ENCODE data around the gene MOB3B. TPM values are rescaled to one million over a fixed set of nuclear protein-coding genes. Genes with fewer than 3 reads are reported as not detected.

MOB3B gene
- total and polyA plus RNA-seq, 2 of the 13 experiments (the other 11 are each of a cell fraction or from before 2014, with no cell fraction given) = 0.03 to 0.09 TPM

GRCh38 chr9:27529316-27530278 is at the start of gene MOB3B (continued):
- TF ChIP-seq ZSCAN21 (CRISPR knock-in tag; IDR thresholded peaks at IDR 0.05; ENCODE audit: borderline replicate concordance) (0 out of 2 replicates have a peak, but pooled peaks have one; percentile 46), RCOR2 (CRISPR knock-in tag; IDR thresholded peaks at IDR 0.05) (no peak), ZNF644 (CRISPR knock-in tag; IDR thresholded peaks at IDR 0.05; ENCODE audit: low read depth) (no peak), RORA (CRISPR knock-in tag; IDR thresholded peaks at IDR 0.05) (no peak), PAF1 (CRISPR knock-in tag; IDR thresholded peaks at IDR 0.05) (no peak), ZNF607 (CRISPR knock-in tag; IDR thresholded peaks at IDR 0.05; ENCODE audit: borderline replicate concordance) (peak; percentile 33; the same call in 1 of the 2 replicates), ZNF432 (CRISPR knock-in tag; IDR thresholded peaks at IDR 0.05; ENCODE audit: borderline replicate concordance) (no peak), ATF7 (IDR thresholded peaks at IDR 0.05) (no peak), ATF7 (CRISPR knock-in tag; IDR thresholded peaks at IDR 0.05) (no peak), NFE2L1 (CRISPR knock-in tag; IDR thresholded peaks at IDR 0.05; ENCODE audit: borderline replicate concordance) (no peak), RXRA (CRISPR knock-in tag; IDR thresholded peaks at IDR 0.05) (no peak), TSC22D2 (CRISPR knock-in tag; IDR thresholded peaks at IDR 0.05; ENCODE audit: borderline replicate concordance) (0 out of 2 replicates have a peak, but pooled peaks have one; percentile 30), ZNF761 (CRISPR knock-in tag; conservative IDR thresholded peaks at IDR 0.05) (no peak)
- TF ChIP-seq, protein P1, sequence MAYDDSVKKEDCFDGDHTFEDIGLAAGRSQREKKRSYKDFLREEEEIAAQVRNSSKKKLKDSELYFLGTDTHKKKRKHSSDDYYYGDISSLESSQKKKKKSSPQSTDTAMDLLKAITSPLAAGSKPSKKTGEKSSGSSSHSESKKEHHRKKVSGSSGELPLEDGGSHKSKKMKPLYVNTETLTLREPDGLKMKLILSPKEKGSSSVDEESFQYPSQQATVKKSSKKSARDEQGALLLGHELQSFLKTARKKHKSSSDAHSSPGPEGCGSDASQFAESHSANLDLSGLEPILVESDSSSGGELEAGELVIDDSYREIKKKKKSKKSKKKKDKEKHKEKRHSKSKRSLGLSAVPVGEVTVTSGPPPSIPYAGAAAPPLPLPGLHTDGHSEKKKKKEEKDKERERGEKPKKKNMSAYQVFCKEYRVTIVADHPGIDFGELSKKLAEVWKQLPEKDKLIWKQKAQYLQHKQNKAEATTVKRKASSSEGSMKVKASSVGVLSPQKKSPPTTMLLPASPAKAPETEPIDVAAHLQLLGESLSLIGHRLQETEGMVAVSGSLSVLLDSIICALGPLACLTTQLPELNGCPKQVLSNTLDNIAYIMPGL (CRISPR knock-in tag; IDR thresholded peaks at IDR 0.05; ENCODE audit: borderline replicate concordance in 1 of 2, low read depth in 1 of 2) = peak; percentile 57 to 65; a peak in 3 of 4 replicates
- TF ChIP-seq, protein P2, sequence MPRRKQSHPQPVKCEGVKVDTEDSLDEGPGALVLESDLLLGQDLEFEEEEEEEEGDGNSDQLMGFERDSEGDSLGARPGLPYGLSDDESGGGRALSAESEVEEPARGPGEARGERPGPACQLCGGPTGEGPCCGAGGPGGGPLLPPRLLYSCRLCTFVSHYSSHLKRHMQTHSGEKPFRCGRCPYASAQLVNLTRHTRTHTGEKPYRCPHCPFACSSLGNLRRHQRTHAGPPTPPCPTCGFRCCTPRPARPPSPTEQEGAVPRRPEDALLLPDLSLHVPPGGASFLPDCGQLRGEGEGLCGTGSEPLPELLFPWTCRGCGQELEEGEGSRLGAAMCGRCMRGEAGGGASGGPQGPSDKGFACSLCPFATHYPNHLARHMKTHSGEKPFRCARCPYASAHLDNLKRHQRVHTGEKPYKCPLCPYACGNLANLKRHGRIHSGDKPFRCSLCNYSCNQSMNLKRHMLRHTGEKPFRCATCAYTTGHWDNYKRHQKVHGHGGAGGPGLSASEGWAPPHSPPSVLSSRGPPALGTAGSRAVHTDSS (CRISPR knock-in tag; conservative IDR thresholded peaks at IDR 0.05) = no peak
- TF ChIP-seq, protein P3, sequence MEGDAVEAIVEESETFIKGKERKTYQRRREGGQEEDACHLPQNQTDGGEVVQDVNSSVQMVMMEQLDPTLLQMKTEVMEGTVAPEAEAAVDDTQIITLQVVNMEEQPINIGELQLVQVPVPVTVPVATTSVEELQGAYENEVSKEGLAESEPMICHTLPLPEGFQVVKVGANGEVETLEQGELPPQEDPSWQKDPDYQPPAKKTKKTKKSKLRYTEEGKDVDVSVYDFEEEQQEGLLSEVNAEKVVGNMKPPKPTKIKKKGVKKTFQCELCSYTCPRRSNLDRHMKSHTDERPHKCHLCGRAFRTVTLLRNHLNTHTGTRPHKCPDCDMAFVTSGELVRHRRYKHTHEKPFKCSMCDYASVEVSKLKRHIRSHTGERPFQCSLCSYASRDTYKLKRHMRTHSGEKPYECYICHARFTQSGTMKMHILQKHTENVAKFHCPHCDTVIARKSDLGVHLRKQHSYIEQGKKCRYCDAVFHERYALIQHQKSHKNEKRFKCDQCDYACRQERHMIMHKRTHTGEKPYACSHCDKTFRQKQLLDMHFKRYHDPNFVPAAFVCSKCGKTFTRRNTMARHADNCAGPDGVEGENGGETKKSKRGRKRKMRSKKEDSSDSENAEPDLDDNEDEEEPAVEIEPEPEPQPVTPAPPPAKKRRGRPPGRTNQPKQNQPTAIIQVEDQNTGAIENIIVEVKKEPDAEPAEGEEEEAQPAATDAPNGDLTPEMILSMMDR (CRISPR knock-in tag; IDR thresholded peaks at IDR 0.05) = peak; percentile 81
- TF ChIP-seq, protein P4, sequence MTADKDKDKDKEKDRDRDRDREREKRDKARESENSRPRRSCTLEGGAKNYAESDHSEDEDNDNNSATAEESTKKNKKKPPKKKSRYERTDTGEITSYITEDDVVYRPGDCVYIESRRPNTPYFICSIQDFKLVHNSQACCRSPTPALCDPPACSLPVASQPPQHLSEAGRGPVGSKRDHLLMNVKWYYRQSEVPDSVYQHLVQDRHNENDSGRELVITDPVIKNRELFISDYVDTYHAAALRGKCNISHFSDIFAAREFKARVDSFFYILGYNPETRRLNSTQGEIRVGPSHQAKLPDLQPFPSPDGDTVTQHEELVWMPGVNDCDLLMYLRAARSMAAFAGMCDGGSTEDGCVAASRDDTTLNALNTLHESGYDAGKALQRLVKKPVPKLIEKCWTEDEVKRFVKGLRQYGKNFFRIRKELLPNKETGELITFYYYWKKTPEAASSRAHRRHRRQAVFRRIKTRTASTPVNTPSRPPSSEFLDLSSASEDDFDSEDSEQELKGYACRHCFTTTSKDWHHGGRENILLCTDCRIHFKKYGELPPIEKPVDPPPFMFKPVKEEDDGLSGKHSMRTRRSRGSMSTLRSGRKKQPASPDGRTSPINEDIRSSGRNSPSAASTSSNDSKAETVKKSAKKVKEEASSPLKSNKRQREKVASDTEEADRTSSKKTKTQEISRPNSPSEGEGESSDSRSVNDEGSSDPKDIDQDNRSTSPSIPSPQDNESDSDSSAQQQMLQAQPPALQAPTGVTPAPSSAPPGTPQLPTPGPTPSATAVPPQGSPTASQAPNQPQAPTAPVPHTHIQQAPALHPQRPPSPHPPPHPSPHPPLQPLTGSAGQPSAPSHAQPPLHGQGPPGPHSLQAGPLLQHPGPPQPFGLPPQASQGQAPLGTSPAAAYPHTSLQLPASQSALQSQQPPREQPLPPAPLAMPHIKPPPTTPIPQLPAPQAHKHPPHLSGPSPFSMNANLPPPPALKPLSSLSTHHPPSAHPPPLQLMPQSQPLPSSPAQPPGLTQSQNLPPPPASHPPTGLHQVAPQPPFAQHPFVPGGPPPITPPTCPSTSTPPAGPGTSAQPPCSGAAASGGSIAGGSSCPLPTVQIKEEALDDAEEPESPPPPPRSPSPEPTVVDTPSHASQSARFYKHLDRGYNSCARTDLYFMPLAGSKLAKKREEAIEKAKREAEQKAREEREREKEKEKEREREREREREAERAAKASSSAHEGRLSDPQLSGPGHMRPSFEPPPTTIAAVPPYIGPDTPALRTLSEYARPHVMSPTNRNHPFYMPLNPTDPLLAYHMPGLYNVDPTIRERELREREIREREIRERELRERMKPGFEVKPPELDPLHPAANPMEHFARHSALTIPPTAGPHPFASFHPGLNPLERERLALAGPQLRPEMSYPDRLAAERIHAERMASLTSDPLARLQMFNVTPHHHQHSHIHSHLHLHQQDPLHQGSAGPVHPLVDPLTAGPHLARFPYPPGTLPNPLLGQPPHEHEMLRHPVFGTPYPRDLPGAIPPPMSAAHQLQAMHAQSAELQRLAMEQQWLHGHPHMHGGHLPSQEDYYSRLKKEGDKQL (CRISPR knock-in tag; IDR thresholded peaks at IDR 0.05; ENCODE audit: low read depth) = no peak

All from HepG2 (cell line).